GM12865 (cell line): ENCODE data around the gene CLNK.
A peak's percentile ranks its signal among the peaks of the same experiment; 100 is the strongest.
"Not testable (repeated sequence)": the region's sequence is repeated elsewhere in the genome, so short reads cannot be mapped to it uniquely, and the experiment has no call there.

Source experiments
- DNase-seq: peaks from one replicate; pipeline ENCODE4 v3.0.0; 2010; ENCODE audit warnings: low read depth
- H3K4me3 ChIP-seq: 2 replicates; pipeline ENCODE4 v1.5.1; 2011; ENCODE audit warnings: mild to moderate bottlenecking, low read depth, low read length, control low read depth
- CTCF ChIP-seq: IDR thresholded peaks from 2 replicates; pipeline ENCODE4 v1.5.1; 2011; ENCODE audit warnings: low read length, control low read depth, low read depth, inconsistent platforms; ENCODE audit not compliant: insufficient read depth; ENCODE audit errors: missing control alignments

Gene CLNK

GRCh38 chr4:10622728-10623127 is 61.8 kb downstream of the CLNK start:
- H3K4me3 ChIP-seq = no peak overlapping the region
- peak; percentile 48 for TF ChIP-seq CTCF
- DNase-seq = peak; percentile 60

GRCh38 chr4:10620935-10621488 is 63.6 kb downstream of the CLNK start:
- H3K4me3 ChIP-seq = no peak overlapping the region
- DNase-seq = no peak
- TF ChIP-seq CTCF = no peak

- no peak for DNase-seq
- no peak for TF ChIP-seq CTCF
- no peak overlapping the region for H3K4me3 ChIP-seq
Measured at GRCh38 chr4:10619855-10620254, 64.7 kb downstream of the CLNK start.

GRCh38 chr4:10619220-10619619 is 65.3 kb downstream of the CLNK start:
- H3K4me3 ChIP-seq = no peak overlapping the region
- no peak for DNase-seq
- no peak for TF ChIP-seq CTCF

GRCh38 chr4:10614926-10615325 is 69.6 kb downstream of the CLNK start:
- H3K4me3 ChIP-seq, DNase-seq: not testable (repeated sequence)

- H3K4me3 ChIP-seq = no peak overlapping the region
- DNase-seq = no peak
- TF ChIP-seq CTCF = no peak
Measured at GRCh38 chr4:10613926-10614478, 70.6 kb downstream of the CLNK start.

GRCh38 chr4:10612476-10612875 is 72.1 kb downstream of the CLNK start:
- no peak overlapping the region for H3K4me3 ChIP-seq
- TF ChIP-seq CTCF = no peak
- DNase-seq = no peak

GRCh38 chr4:10611673-10612072 is 72.9 kb downstream of the CLNK start:
- no peak for DNase-seq
- H3K4me3 ChIP-seq = no peak overlapping the region
- no peak for TF ChIP-seq CTCF
